GM18505 (cell line): ENCODE data around the gene OTUD7B.
"Not testable (repeated sequence)": the region's sequence is repeated elsewhere in the genome, so short reads cannot be mapped to it uniquely, and the experiment has no call there.

Experiments used
- ATAC-seq: cut with Tn5 transposase; IDR thresholded peaks from one replicate; pipeline ENCODE4 v1.9.1; 2021; ENCODE audit not compliant: unreplicated experiment
- POLR2A ChIP-seq: IDR thresholded peaks from 4 replicates; pipeline ENCODE4 v1.6.1; 2011; ENCODE audit warnings: borderline replicate concordance; ENCODE audit not compliant: insufficient read depth, insufficient read length; ENCODE audit errors: extremely low read depth

Gene OTUD7B

DNA sequence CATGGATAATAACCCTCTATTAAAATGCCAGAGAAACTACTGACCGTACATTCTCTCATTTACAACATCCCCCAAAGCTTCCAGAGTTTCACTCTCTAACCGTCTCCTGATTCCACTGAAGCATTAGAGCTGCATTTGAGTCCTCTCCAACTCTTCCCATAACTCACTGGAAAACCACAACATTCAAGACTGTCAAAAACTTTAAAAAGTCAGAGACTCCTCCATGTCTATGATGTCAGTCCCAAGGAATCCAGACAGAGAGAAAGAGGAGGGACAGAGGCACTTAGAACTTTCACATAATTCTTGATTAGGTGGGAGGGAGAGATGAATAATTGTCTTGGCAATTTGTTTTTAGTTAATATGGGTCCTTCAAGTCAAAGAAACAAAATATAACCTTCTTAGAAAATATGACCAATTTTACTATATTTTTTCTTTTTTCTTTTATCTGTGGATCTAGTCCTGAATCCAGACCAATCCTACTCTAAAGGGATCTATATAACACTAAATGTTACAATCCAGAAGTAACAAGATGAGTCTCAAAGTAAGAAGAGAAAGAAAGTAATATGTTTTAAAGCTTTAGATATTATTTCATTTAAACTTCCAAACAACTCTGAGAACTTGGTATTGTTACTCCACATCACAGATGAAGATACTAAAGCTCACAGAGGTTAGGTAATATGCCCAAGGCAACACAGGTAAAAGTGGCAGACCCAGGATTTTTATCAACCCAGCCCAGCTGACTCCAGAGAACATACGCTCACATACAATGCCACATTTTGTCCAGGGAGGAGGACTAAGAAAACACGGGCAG, 23.8 kb downstream of the OTUD7B start:
- no peak for ATAC-seq
- no peak for TF ChIP-seq POLR2A

DNA sequence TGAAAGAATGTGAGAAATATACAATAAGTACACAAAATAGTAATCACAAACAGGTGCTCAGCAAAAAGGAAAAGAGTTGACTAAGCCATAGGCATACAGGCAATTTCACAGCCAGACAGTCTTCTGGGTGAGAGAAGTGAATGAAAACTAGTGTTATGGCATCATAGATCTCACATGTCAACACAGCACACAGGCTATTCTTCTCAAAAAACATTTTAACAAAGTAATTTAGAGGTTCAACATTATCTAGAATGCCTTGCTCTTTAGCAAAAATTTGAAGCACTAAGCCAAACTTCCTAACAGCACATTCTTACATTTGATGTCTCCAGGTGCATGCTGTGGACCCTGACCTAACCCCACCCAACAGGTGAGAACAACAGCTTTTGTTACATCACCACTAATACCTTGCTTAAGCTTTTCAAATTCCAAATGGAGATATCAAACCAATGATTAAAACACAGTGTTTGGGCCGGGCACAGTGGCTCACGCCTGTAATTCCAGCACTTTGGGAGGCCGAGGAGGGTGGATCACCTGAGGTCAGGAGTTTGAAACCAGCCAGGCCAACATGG, 30.5 kb downstream of the OTUD7B start:
- no peak for ATAC-seq
- TF ChIP-seq POLR2A, result no peak

GRCh38 chr1:149979245-149979971, 31.1 kb downstream of the OTUD7B start:
- ATAC-seq, result no peak
- no peak for TF ChIP-seq POLR2A

DNA sequence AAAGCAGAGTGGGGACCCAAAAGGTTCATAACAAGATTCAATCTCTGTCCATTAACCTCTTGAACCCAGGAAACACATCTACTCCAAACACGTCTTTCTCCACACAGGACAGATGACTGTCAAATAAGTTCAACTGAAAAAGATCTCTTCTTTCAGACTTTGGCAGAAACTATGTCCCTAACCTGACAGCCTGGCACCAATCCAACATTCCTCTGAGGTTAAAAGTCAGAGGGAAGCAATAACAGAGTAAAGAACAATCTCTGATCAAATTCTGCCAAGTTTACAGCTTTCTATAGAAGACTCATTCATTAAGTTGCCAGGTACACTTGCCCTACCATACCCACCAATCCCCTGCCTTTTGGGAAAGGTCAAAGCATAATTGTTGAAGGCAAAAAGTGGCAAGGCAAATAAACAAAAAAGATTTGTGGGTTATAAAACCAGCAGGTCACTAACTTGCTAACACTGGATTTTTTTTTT, 31.9 kb downstream of the OTUD7B start:
- ATAC-seq, result no peak
- no peak for TF ChIP-seq POLR2A

GRCh38 chr1:149977345-149977744, 33.2 kb downstream of the OTUD7B start:
- no peak for ATAC-seq
- TF ChIP-seq POLR2A, result no peak

- no peak for TF ChIP-seq POLR2A
- ATAC-seq, result no peak
Measured at GRCh38 chr1:149972547-149972946, 38.0 kb downstream of the OTUD7B start.

GRCh38 chr1:149967646-149968045, 42.9 kb downstream of the OTUD7B start:
- no peak for TF ChIP-seq POLR2A
- no peak for ATAC-seq

DNA sequence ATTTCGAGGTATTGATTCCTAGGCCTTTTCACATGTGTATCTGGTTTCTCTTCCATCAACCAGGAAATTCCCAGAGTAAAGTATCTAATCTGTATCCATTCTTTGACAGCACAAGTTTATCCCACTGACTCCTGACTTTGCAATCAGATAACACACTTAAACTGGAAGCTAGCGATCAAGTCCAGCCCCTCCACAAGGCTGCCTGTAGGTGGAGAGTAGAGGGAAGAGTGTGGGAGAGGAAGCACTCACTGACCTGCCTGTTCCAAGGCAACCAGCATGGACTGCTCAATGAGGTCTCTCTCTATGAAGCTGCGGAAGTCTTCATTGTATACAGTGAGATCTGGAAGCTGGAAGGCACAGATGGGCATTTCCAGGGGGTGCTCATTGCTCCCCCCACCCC, 43.5 kb downstream of the OTUD7B start:
- ATAC-seq, result no peak
- TF ChIP-seq POLR2A, result no peak

DNA sequence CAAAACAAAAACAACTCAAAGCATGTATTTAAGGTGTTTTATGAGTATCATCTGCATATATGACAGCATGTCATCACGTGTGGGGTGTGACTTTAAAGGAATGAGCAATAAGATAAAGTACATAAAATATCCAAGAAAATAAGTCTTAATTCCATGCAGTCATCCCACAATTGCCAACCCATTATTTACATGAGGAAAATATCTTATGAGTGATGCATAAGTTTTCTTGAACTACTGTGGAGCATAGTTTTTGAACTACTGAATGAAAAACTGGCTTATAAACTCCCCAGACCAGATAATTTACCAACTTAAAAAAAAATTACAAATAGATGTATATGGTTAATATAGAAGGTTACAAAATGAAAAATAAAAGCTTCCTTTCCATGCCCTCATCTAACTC, 44.1 kb downstream of the OTUD7B start:
- no peak for ATAC-seq

GRCh38 chr1:149965440-149965839, 45.1 kb downstream of the OTUD7B start:
- ATAC-seq, result no peak
- TF ChIP-seq POLR2A, result no peak

More for the DNA sequence above, 44.1 kb downstream of the OTUD7B start:
- TF ChIP-seq POLR2A, result no peak

- no peak for TF ChIP-seq POLR2A
- no peak for ATAC-seq
Measured at GRCh38 chr1:149963358-149963757, 47.2 kb downstream of the OTUD7B start.

DNA sequence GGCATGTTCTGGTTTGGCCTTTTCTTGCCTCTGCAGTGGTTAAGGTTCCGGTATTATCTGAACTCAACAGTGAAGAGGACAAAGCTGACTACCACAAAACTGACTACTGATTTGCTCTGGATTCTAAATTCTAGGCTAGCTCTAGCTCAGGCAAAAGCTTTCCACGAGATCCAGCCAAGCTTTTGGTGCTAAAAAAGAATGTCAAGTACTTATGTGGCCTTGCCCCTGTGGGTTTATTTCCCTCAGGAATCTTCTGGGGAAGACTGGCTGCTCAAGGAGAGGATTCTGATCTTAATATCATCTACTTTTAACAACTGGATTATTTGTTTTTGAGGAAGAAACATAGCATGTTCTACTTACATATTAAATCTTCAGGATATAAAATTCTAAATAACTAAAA, 47.8 kb downstream of the OTUD7B start:
- no peak for TF ChIP-seq POLR2A
- no peak for ATAC-seq

- ATAC-seq, result peak; percentile 47
- no peak for TF ChIP-seq POLR2A
Measured at GRCh38 chr1:149962039-149962647, 48.4 kb downstream of the OTUD7B start.

- ATAC-seq, result not testable (repeated sequence)
Measured at GRCh38 chr1:149957548-149957947, 53.0 kb downstream of the OTUD7B start.
